Activated naive CD4-positive, alpha-beta T cell treated with anti-CD3 and anti-CD28 coated beads for 36 hours (primary cell): ENCODE measurements around the gene TSPAN11. TPM values are rescaled to one million over a fixed set of nuclear protein-coding genes. Genes with fewer than 3 reads are reported as not detected.

Experiments
- CTCF ChIA-PET: fragments of 350-600 bp; sonication (Branson Sonifier 250); formaldehyde crosslinking; loops from one replicate; lab custom pipeline; 2021; ENCODE audit warnings: antibody characterized with exemption; lab: Charles Lee
- DNase-seq: peaks from one replicate; pipeline ENCODE4 v3.0.0-alpha.2; 2020
- H3K27ac Mint-ChIP-seq: one replicate; pipeline ENCODE4 v1.8.0; 2021; ENCODE audit warnings: mild to moderate bottlenecking, mixed read lengths
- H3K27me3 Mint-ChIP-seq: one replicate; pipeline ENCODE4 v1.8.0; 2021; ENCODE audit warnings: low read depth, mixed read lengths
- H3K36me3 Mint-ChIP-seq: one replicate; pipeline ENCODE4 v1.8.0; 2021; ENCODE audit warnings: low read depth, mixed read lengths
- H3K4me1 Mint-ChIP-seq: one replicate; pipeline ENCODE4 v1.8.0; 2021; ENCODE audit warnings: low read depth, mixed read lengths
- H3K4me3 Mint-ChIP-seq: one replicate; pipeline ENCODE4 v1.8.0; 2021; ENCODE audit warnings: mild to moderate bottlenecking, moderate library complexity, mixed read lengths
- H3K9me3 Mint-ChIP-seq: one replicate; pipeline ENCODE4 v1.8.0; 2021; ENCODE audit warnings: mixed read lengths
- intact Hi-C: fragments of 100-400 bp; cut with micrococcal nuclease; formaldehyde crosslinking; loops from one replicate; pipeline ENCODE4 v1.15.1; 2023
- total RNA-seq, 2 experiments: library from RNA; stranded (reverse); gene quantifications; one replicate each; pipeline ENCODE4 v1.2.3, GENCODE V29; 2021

The TSPAN11 gene
- total RNA-seq, 2 experiments from 2014 or later: not detected

DNA sequence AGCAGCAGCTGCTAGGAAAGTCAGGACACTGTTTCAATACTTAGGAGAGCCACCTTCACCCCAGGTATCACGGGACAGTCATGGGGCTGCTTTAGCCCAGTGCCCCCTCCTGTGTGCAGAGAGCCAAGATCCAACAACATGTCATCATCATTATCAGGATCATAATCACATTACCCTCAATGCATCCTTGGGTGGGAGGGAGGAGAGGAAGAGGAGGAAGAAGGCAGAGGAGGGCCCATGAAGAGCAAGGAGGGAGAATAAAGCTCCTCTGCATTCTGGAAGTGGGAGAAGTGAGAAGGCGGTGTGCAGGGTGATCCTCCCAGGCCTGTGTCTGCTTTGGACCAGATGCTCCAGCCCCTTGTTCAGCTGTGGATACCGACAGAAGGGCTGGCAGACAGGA, 64.2 kb downstream of the TSPAN11 start:
- CTCF ChIA-PET: interaction anchor here (2.2 kb wide), 1 partner anchor 144 kb away, joined by 7 read pairs; no protein-coding TSS in a partner anchor
- Mint-ChIP-seq H3K4me1 (no peaks in the 10 kb centered on the region), H3K9me3 (no peaks in the 10 kb centered on the region), H3K27me3 (no peaks in the 10 kb centered on the region), H3K4me3 (no peak overlapping the region), H3K27ac (no peak overlapping the region), H3K36me3 (no peaks in the 10 kb centered on the region)
- intact Hi-C loops: no loop called here
- DNase-seq: no peak

DNA sequence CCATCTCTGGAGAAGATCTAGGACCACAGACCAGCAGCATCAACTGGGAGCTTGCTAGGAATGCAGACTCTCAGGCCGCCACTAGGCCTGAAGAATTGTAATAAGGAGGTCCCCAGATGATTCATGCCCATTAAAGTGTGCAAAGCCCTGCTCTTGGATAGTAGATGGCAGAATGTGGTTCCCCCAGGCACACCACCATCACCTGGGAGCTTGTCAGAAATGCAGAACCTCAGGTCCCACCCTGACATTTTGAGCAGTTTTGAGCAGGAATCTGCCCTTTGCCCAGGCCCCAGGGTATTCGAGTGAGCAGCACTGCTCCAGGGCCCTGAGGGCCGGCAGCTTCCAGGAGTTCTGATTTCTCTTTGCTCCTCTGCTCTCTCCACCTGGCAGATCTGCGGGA, 64.9 kb downstream of the TSPAN11 start:
- DNase-seq: no peak
- no peaks in the 10 kb centered on the region for H3K36me3 Mint-ChIP-seq
- H3K4me3 Mint-ChIP-seq: no peak overlapping the region
- CTCF ChIA-PET: interaction anchor here (2.2 kb wide), 1 partner anchor 144 kb away, joined by 7 read pairs; no protein-coding TSS in a partner anchor
- H3K27ac Mint-ChIP-seq: no peak overlapping the region
- H3K27me3 Mint-ChIP-seq: no peaks in the 10 kb centered on the region
- no peaks in the 10 kb centered on the region for H3K9me3 Mint-ChIP-seq
- intact Hi-C loops: no loop called here
- no peaks in the 10 kb centered on the region for H3K4me1 Mint-ChIP-seq

DNA sequence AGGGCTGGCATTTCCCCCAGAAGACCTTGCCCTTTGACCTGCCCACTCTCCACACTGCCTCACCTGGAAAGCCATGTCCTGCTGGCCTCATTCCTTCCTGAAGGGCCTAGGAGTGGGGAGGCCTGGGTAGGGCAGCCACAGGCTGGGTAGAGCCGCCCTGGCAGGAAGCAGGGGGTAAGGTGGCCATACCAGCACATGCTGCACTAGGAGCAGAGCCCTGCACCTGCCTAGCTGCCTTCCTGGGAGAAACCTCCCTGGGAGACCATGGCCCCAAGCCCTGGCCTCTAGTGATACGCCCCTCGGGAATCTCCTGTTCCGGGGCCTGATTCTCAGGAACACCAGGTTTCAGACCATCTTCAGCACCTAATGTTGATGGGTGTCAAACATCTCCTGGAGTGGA, 65.8 kb downstream of the TSPAN11 start:
- Mint-ChIP-seq H3K36me3 (no peaks in the 10 kb centered on the region), H3K4me3 (no peak overlapping the region), H3K9me3 (peaks cover 2% of the 10 kb centered on the region), H3K4me1 (no peaks in the 10 kb centered on the region), H3K27ac (no peak overlapping the region), H3K27me3 (no peaks in the 10 kb centered on the region)
- DNase-seq: no peak
- intact Hi-C loops: no loop called here
- CTCF ChIA-PET: no interaction called here

DNA sequence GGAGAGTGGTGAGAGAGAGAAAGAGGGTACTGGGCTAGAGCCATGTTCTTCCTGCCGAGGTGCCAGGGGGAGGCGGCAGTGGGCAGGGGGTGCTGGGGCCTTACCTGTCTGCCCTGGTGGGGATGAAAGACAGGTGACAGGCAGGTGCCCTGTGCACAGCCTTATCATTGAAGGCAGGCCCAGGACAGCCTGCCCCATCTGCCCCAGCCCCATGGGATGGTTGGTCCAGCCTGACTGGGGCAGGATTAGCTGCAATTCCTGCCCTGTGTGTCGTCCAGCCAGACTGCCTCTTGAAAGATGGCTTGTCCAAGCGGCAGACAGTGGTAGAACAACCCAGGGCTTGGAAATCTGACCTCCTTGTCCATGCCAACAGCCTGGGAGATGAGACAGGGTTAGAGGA, 67.2 kb downstream of the TSPAN11 start:
- Mint-ChIP-seq H3K4me1 (no peaks in the 10 kb centered on the region), H3K9me3 (peaks cover 2% of the 10 kb centered on the region), H3K27me3 (no peaks in the 10 kb centered on the region), H3K4me3 (no peak overlapping the region), H3K27ac (no peak overlapping the region), H3K36me3 (no peaks in the 10 kb centered on the region)
- CTCF ChIA-PET: no interaction called here
- intact Hi-C loops: no loop called here
- no peak for DNase-seq

DNA sequence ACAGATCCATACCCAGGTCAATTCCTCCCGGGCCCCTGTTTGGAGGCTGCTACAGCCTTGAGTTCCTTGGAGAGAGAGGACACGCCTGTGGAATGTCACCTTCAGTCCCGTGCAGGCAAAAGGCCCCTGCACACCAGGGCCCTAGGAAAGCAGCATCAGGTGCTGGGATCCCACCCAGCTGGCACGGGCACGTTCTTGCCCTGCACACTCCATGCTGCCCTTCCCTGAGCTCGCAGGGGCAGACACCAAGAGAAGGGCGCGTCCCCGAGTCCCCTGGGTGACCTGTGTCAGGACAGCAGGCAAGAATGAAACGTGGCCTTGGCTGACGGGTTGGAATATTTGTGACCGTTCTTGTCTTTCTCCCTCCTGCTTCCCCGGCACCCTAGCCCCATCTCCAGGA, 67.7 kb downstream of the TSPAN11 start:
- H3K4me3 Mint-ChIP-seq: no peak overlapping the region
- H3K27me3 Mint-ChIP-seq: no peaks in the 10 kb centered on the region
- H3K9me3 Mint-ChIP-seq: peaks cover 2% of the 10 kb centered on the region
- H3K27ac Mint-ChIP-seq: no peak overlapping the region
- intact Hi-C loops: no loop called here
- CTCF ChIA-PET: no interaction called here
- DNase-seq: no peak
- H3K36me3 Mint-ChIP-seq: no peaks in the 10 kb centered on the region
- H3K4me1 Mint-ChIP-seq: no peaks in the 10 kb centered on the region

GRCh38 chr12:30996255-30996654, 69.7 kb downstream of the TSPAN11 start:
- intact Hi-C loops: no loop called here
- no peak for DNase-seq
- no peaks in the 10 kb centered on the region for H3K27me3 Mint-ChIP-seq
- CTCF ChIA-PET: interaction anchor here (1.5 kb wide), 1 partner anchor 9 kb away, joined by 4 read pairs; no protein-coding TSS in a partner anchor
- H3K36me3 Mint-ChIP-seq: no peaks in the 10 kb centered on the region
- no peaks in the 10 kb centered on the region for H3K4me1 Mint-ChIP-seq
- H3K4me3 Mint-ChIP-seq: no peak overlapping the region
- H3K9me3 Mint-ChIP-seq: peaks cover 2% of the 10 kb centered on the region
- no peak overlapping the region for H3K27ac Mint-ChIP-seq

GRCh38 chr12:30996752-30997151, 70.2 kb downstream of the TSPAN11 start:
- H3K36me3 Mint-ChIP-seq: no peaks in the 10 kb centered on the region

DNA sequence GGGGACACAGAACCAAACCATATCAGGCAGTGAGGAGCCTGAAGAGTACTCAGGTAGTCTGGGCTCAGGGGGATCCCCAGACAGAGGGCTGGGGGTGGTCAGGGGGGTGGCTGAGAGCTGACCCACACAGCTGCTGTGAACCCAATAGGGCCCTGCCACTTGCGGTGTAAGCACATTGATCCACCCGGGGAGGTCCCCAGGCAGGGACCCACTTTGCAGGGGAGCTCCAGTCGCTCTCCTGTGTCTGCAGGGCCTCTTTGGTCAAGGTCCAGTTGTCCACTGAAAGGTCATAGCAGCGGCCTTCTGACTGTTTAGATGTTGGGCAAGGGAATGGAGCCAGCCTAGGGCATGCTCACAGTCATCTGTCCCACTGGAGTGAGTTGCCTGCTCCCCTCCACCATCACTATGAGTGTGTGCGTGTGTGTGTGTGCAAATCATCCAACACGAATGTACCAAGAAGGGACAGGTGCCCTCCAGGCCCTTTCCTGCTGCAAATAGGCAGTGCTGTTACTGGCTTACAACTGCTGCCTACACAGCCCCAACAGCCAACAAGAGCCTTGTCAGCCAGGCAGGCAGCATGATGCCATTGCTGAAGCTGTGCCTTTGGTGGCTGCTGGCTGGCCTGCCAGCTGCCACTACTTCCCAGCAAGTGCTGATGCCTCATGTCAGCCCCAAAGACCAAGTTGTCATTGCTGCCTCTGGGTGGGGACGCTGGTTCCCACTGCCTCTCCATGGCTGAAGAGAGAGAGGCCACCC, 71.3 kb downstream of the TSPAN11 start:
- H3K4me3 Mint-ChIP-seq: no peak overlapping the region
- DNase-seq: no peak
- no peak overlapping the region for H3K27ac Mint-ChIP-seq
- intact Hi-C loops: no loop called here
- H3K36me3 Mint-ChIP-seq: no peaks in the 10 kb centered on the region
- H3K9me3 Mint-ChIP-seq: peaks cover 2% of the 10 kb centered on the region
- no peaks in the 10 kb centered on the region for H3K27me3 Mint-ChIP-seq
- CTCF ChIA-PET: interaction anchor here (1.2 kb wide), 1 partner anchor 12 kb away, joined by 3 read pairs; no protein-coding TSS in a partner anchor
- no peaks in the 10 kb centered on the region for H3K4me1 Mint-ChIP-seq

More at GRCh38 chr12:30996752-30997151, 70.2 kb downstream of the TSPAN11 start:
- CTCF ChIA-PET: interaction anchor here (1.2 kb wide), 1 partner anchor 10 kb away, joined by 3 read pairs; no protein-coding TSS in a partner anchor
- no peak for DNase-seq
- intact Hi-C loops: no loop called here
- H3K27ac Mint-ChIP-seq: no peak overlapping the region
- H3K27me3 Mint-ChIP-seq: no peaks in the 10 kb centered on the region
- peaks cover 2% of the 10 kb centered on the region for H3K9me3 Mint-ChIP-seq
- no peak overlapping the region for H3K4me3 Mint-ChIP-seq
- no peaks in the 10 kb centered on the region for H3K4me1 Mint-ChIP-seq

DNA sequence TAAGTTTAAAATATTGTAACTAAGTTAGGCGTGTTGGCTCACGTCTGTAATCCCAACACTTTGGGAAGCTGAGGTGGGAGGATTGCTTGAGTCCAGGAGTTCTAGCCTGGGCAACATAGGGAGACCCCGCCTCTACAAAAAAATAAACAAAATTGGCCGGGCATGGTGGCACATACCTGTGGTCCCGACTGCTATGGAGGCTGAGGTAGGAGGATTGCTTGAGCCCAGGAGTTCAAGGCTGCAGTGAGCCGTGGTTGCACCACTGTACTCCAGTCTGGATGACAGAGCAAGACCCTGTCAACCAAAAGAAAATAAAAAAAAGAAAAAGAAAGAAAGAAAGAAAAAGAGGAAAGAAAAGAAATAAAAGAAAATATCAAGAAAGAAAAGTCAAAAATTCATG, 72.5 kb downstream of the TSPAN11 start:
- DNase-seq: no peak
- no peak overlapping the region for H3K27ac Mint-ChIP-seq
- H3K27me3 Mint-ChIP-seq: no peaks in the 10 kb centered on the region
- H3K4me1 Mint-ChIP-seq: no peaks in the 10 kb centered on the region
- H3K36me3 Mint-ChIP-seq: no peaks in the 10 kb centered on the region
- CTCF ChIA-PET: no interaction called here
- intact Hi-C loops: no loop called here
- peaks cover 2% of the 10 kb centered on the region for H3K9me3 Mint-ChIP-seq
- H3K4me3 Mint-ChIP-seq: no peak overlapping the region

GRCh38 chr12:30999723-31000122, 73.2 kb downstream of the TSPAN11 start:
- Mint-ChIP-seq H3K36me3 (no peaks in the 10 kb centered on the region), H3K4me3 (no peak overlapping the region), H3K9me3 (peaks cover 2% of the 10 kb centered on the region), H3K27ac (no peak overlapping the region), H3K4me1 (no peaks in the 10 kb centered on the region), H3K27me3 (no peaks in the 10 kb centered on the region)
- intact Hi-C loops: no loop called here
- CTCF ChIA-PET: interaction anchor here (1.2 kb wide), 1 partner anchor 11 kb away, joined by 3 read pairs; no protein-coding TSS in a partner anchor
- no peak for DNase-seq

DNA sequence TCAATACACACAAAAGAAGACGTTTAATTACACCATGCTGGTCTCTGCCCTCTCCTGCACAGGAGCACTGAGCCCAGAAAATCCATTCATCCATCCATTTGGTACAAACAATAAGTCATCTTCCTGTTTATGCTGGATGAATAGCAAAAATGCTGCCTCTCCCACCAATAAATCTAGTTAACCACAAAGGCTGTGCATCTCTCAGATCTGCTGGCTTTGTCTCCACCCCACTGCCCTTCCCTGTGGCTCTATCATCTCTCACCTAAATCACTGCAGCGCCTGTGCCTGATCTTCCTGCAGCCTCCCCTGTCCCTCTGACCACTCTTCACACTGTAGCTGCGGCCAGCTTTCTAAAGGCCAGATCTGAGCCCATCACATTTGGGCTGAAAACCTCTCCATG, 74.2 kb downstream of the TSPAN11 start:
- no peaks in the 10 kb centered on the region for H3K4me1 Mint-ChIP-seq
- H3K27me3 Mint-ChIP-seq: no peaks in the 10 kb centered on the region
- DNase-seq: no peak
- H3K27ac Mint-ChIP-seq: no peak overlapping the region
- intact Hi-C loops: no loop called here
- CTCF ChIA-PET: interaction anchor here (1.2 kb wide), 1 partner anchor 12 kb away, joined by 3 read pairs; no protein-coding TSS in a partner anchor
- H3K36me3 Mint-ChIP-seq: no peaks in the 10 kb centered on the region
- H3K9me3 Mint-ChIP-seq: peaks cover 2% of the 10 kb centered on the region
- no peak overlapping the region for H3K4me3 Mint-ChIP-seq

DNA sequence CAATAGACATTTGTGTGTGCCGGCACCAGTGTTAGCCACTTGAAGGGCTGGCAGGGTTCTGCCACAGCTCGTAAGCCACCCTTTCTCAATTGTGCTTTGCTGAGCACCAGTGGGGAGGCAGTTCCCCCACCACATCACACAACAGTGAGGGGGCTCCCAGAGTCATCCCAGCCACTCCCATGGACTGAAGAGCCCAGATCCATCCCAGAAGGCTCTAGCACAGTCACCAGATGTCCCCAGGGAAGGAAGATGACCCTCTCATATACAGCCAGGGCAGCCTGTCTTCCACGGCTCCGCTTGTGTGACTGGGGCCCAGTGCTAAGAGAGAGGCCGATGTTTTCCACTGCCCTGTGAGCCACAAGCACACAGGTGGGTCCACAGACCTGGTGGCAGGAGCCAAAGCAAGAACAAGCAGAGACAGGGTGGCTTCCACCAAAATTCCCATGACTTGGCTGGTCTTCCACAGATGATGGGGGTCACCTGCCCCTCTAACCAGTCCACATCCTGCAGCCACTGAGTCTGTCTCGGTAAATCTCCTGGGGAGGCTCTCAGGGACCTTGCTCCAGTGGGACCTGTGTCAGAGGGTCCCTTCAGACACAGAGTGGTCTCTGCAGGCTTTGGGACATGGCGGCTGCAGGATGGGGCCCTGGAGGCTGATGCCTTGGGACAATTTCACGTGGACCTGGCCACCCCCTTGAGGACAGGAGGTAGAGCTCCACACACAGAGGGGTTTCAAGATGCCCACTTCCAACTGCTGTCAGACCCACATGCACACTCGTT, 75.2 kb downstream of the TSPAN11 start:
- H3K27ac Mint-ChIP-seq: no peak overlapping the region

More for the DNA sequence above, 75.2 kb downstream of the TSPAN11 start:
- H3K36me3 Mint-ChIP-seq: no peaks in the 10 kb centered on the region
- intact Hi-C loops: no loop called here
- H3K9me3 Mint-ChIP-seq: peaks cover 2% of the 10 kb centered on the region
- H3K4me1 Mint-ChIP-seq: no peaks in the 10 kb centered on the region
- DNase-seq: no peak
- CTCF ChIA-PET: no interaction called here
- H3K4me3 Mint-ChIP-seq: no peak overlapping the region
- no peaks in the 10 kb centered on the region for H3K27me3 Mint-ChIP-seq
